Neural cell (in vitro differentiated cells): Measurements from ENCODE around the gene WDFY1.

Experiments
- MXI1 ChIP-seq: fragments of 450-650 bp; conservative IDR thresholded peaks from 2 replicates; pipeline ENCODE4 v1.6.1; 2014; ENCODE audit warnings: antibody characterized with exemption, mild to moderate bottlenecking; ENCODE audit not compliant: poor library complexity, severe bottlenecking
- POLR2AphosphoS5 ChIP-seq: IDR thresholded peaks from 2 replicates; pipeline ENCODE4 v1.6.1; 2012
- TF ChIP-seq, protein P1 (sequence below): fragments of 450-650 bp; IDR thresholded peaks from 2 replicates; pipeline ENCODE4 v1.5.1; 2014; ENCODE audit warnings: antibody characterized with exemption, mild to moderate bottlenecking, moderate library complexity; ENCODE audit not compliant: poor library complexity, severe bottlenecking
- TF ChIP-seq, protein P2 (sequence below): IDR thresholded peaks from 2 replicates; pipeline ENCODE4 v1.6.1; 2012; ENCODE audit warnings: borderline replicate concordance

DNA sequence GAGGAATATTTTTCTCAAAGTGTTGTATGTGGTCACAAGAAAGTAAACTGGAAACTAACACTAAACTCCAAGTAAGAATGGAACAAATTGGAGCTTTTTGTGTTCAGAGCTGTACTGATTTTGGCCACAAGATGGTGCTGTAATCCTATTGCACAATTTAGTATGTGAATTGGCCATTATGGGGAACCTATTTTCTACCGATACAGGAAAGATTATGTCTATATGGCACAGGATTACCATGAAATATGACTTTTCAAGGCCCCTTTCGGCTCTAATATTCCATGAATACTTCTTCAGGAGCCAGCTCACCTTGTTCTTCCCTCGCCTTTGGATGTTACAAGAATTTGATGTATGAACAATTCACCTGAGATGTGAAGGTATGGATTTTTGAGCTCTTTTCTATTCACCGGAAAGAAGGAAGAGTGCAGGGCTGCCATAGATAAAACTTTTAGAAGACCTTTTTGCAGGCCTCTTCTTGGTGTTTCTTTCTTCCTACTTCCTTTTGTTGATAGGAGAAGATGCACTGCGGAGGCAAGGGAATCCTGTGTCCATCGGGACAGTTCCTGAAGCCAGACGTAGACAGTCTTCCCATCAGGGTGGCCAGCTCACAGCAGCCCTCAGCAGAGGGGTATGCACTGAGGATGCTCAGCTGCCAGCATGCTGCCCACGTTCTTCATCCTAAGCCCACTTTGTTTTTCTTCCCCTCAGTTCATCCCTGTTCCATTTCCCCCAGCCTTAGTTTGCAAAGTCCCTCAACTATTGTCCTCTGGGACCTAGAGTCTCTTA lies 25.4 kb upstream of the WDFY1 start:
- TF ChIP-seq POLR2AphosphoS5 (no peak), MXI1 (no peak)
- TF ChIP-seq, protein P1, sequence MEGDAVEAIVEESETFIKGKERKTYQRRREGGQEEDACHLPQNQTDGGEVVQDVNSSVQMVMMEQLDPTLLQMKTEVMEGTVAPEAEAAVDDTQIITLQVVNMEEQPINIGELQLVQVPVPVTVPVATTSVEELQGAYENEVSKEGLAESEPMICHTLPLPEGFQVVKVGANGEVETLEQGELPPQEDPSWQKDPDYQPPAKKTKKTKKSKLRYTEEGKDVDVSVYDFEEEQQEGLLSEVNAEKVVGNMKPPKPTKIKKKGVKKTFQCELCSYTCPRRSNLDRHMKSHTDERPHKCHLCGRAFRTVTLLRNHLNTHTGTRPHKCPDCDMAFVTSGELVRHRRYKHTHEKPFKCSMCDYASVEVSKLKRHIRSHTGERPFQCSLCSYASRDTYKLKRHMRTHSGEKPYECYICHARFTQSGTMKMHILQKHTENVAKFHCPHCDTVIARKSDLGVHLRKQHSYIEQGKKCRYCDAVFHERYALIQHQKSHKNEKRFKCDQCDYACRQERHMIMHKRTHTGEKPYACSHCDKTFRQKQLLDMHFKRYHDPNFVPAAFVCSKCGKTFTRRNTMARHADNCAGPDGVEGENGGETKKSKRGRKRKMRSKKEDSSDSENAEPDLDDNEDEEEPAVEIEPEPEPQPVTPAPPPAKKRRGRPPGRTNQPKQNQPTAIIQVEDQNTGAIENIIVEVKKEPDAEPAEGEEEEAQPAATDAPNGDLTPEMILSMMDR = peak; percentile 92
- TF ChIP-seq, protein P2, sequence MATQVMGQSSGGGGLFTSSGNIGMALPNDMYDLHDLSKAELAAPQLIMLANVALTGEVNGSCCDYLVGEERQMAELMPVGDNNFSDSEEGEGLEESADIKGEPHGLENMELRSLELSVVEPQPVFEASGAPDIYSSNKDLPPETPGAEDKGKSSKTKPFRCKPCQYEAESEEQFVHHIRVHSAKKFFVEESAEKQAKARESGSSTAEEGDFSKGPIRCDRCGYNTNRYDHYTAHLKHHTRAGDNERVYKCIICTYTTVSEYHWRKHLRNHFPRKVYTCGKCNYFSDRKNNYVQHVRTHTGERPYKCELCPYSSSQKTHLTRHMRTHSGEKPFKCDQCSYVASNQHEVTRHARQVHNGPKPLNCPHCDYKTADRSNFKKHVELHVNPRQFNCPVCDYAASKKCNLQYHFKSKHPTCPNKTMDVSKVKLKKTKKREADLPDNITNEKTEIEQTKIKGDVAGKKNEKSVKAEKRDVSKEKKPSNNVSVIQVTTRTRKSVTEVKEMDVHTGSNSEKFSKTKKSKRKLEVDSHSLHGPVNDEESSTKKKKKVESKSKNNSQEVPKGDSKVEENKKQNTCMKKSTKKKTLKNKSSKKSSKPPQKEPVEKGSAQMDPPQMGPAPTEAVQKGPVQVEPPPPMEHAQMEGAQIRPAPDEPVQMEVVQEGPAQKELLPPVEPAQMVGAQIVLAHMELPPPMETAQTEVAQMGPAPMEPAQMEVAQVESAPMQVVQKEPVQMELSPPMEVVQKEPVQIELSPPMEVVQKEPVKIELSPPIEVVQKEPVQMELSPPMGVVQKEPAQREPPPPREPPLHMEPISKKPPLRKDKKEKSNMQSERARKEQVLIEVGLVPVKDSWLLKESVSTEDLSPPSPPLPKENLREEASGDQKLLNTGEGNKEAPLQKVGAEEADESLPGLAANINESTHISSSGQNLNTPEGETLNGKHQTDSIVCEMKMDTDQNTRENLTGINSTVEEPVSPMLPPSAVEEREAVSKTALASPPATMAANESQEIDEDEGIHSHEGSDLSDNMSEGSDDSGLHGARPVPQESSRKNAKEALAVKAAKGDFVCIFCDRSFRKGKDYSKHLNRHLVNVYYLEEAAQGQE = no peak
